ENCODE data around the gene PARP4. TPM values are rescaled to one million over a fixed set of nuclear protein-coding genes. Genes with fewer than 3 reads are reported as not detected.
"Not testable (repeated sequence)": the region's sequence is repeated elsewhere in the genome, so short reads cannot be mapped to it uniquely, and the experiment has no call there.

PARP4 gene
- total RNA-seq, 2 experiments from 2014 or later, result 29.5 to 29.6 TPM

- ATAC-seq (ENCODE audit: poor library complexity); H3K9me3 Mint-ChIP-seq: not testable (repeated sequence)
- peaks cover 18% of the 10 kb centered on the region for H3K27me3 Mint-ChIP-seq
These were observed 141.3 kb downstream of the PARP4 start for GRCh38 chr13:24371273-24371672.

More at GRCh38 chr13:24371273-24371672, 141.3 kb downstream of the PARP4 start:
- DNase-seq; H3K4me3 ChIP-seq (ENCODE audit: low read length); H3K27ac Mint-ChIP-seq; H3K27ac ChIP-seq (ENCODE audit: low read depth in 1 of 2, low read length in 2 of 2); intact Hi-C loops (cut with DNase I, micrococcal nuclease); H3K4me1 ChIP-seq (ENCODE audit: insufficient read depth, low read length); H3K27me3 ChIP-seq (ENCODE audit: control insufficient read depth in 1 of 2, insufficient read depth in 2 of 2, low read length in 2 of 2); H3K36me3 Mint-ChIP-seq (ENCODE audit: low read depth); CTCF ChIA-PET; H3K4me1 Mint-ChIP-seq (ENCODE audit: low read depth); H3K36me3 ChIP-seq (ENCODE audit: insufficient read depth, low read length); POLR2A ChIA-PET; H3K4me3 Mint-ChIP-seq; H3K9me3 ChIP-seq (ENCODE audit: control insufficient read depth in 1 of 2, insufficient read depth in 1 of 2, low read length in 2 of 2): not testable (repeated sequence)

Other genes with a start within 250 kb of the PARP4 start
- not detected for gene C1QTNF9, start 203.2 kb downstream of the PARP4 start, total RNA-seq
- gene ATP12A, start 167.6 kb upstream of the PARP4 start, total RNA-seq, result under 1 TPM; 0.05 to 0.06 TPM

All from CD4-positive, alpha-beta T cell (primary cell).